Subcutaneous adipose tissue (tissue), 4 donors: ENCODE results near the gene CXCL6. TPM values are rescaled to one million over a fixed set of nuclear protein-coding genes. Genes with fewer than 3 reads are reported as not detected.

ENCODE experiments used
- CTCF ChIP-seq: fragments of 450-650 bp; IDR thresholded peaks from one replicate; pipeline ENCODE4 v1.5.1; 2016; ENCODE audit warnings: low read depth, mild to moderate bottlenecking, control low read depth, antibody characterized with exemption, moderate library complexity
- total RNA-seq, 4 donors: library from RNA; depleted of rRNA; stranded (reverse); fragments of >200 nt; gene quantifications; one replicate each; pipeline ENCODE4 v1.1.0, GENCODE V29; 2016

The CXCL6 gene
- total RNA-seq, 4 donors from 2014 or later, result 0.22 TPM; not detected in 3

GRCh38 chr4:73859614-73860088 is 23.2 kb downstream of the CXCL6 start:
- no peak for TF ChIP-seq CTCF

GRCh38 chr4:73860181-73860580 is 23.7 kb downstream of the CXCL6 start:
- no peak for TF ChIP-seq CTCF

- TF ChIP-seq CTCF, result no peak
These were observed 24.4 kb downstream of the CXCL6 start for GRCh38 chr4:73860917-73861316.

GRCh38 chr4:73862322-73862721 is 25.8 kb downstream of the CXCL6 start:
- TF ChIP-seq CTCF, result no peak

GRCh38 chr4:73864365-73864764 is 27.9 kb downstream of the CXCL6 start:
- TF ChIP-seq CTCF, result no peak

GRCh38 chr4:73864961-73865360 is 28.5 kb downstream of the CXCL6 start:
- TF ChIP-seq CTCF, result no peak

GRCh38 chr4:73865431-73866096 is 29.1 kb downstream of the CXCL6 start:
- TF ChIP-seq CTCF, result no peak
